ENCODE results near the gene KRTAP5-5.
"Not testable (repeated sequence)": the region's sequence is repeated elsewhere in the genome, so short reads cannot be mapped to it uniquely, and the experiment has no call there.

KRTAP5-5 gene

DNA sequence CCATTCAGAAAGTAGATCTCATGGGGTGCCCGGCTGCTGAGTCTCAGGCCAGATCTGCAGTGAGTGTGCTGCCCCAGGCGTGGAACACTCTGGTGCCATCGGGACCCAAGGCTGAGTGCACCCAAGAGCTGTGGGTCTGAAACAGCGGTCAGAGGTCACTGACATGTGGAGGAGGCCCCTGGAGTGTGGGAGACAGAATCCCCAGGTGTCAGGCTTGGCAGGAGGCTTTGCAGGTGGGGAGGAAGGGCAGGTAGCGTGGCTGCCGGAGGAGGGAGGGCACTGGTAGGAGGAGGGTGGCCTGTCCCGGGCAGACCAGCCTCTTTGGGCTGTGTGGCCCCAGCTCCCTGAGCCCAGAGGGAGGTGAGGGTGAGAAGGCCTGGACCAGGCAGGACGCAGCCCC is 35.7 kb downstream of the KRTAP5-5 start:
- DNase-seq (ENCODE audit: low read depth): no peak
- H3K4me3 ChIP-seq (ENCODE audit: low read depth, low read length): no peak overlapping the region
- TF ChIP-seq POLR2A (IDR thresholded peaks at IDR 0.05; ENCODE audit: extremely low read depth, insufficient read length): no peak
- TF ChIP-seq MYC (IDR thresholded peaks at IDR 0.05; ENCODE audit: low read depth, low read length): no peak
- TF ChIP-seq, protein P1, sequence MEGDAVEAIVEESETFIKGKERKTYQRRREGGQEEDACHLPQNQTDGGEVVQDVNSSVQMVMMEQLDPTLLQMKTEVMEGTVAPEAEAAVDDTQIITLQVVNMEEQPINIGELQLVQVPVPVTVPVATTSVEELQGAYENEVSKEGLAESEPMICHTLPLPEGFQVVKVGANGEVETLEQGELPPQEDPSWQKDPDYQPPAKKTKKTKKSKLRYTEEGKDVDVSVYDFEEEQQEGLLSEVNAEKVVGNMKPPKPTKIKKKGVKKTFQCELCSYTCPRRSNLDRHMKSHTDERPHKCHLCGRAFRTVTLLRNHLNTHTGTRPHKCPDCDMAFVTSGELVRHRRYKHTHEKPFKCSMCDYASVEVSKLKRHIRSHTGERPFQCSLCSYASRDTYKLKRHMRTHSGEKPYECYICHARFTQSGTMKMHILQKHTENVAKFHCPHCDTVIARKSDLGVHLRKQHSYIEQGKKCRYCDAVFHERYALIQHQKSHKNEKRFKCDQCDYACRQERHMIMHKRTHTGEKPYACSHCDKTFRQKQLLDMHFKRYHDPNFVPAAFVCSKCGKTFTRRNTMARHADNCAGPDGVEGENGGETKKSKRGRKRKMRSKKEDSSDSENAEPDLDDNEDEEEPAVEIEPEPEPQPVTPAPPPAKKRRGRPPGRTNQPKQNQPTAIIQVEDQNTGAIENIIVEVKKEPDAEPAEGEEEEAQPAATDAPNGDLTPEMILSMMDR (IDR thresholded peaks at IDR 0.05; ENCODE audit: low read depth, low read length): no peak
- TF ChIP-seq, protein P2, sequence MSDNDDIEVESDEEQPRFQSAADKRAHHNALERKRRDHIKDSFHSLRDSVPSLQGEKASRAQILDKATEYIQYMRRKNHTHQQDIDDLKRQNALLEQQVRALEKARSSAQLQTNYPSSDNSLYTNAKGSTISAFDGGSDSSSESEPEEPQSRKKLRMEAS (IDR thresholded peaks at IDR 0.05; ENCODE audit: low read depth, low read length): no peak

DNA sequence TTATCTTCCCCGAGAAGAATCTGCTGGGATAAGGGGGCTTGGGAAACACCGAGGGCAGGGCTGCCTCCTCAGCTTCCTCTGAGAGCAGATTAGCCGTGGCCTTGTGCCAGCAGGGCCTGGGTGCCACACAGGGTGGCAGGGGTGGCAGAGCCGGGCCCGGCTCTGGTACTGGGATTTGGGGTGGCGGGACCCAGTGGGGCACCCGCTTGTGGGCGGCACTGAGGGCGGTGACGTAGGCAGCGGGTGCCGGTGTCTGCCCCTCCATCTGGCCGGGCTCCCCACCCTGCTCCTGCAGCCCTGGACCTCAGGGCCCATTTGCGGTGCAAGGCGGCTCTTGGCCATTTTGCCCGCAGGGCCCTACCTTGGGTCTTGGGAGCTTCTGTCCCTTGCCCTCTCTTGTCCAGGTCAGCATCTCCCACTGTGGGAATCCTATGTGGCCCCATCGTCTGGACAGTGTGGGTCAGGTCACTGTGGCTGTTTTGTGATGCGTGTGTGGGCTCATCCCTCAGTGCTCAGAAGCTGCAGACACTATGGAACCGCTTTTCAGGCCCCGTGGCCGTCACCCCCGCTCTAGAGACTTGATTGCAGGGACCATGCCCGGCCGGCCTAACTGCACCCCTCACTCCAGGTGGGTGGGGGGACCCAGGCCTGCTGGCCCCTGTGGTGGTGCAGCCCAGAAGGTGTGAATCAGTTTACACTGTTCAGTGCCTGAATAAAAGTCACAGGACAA is 37.7 kb downstream of the KRTAP5-5 start:
- no peak overlapping the region for H3K4me3 ChIP-seq (ENCODE audit: low read depth, low read length)
- DNase-seq (ENCODE audit: low read depth): no peak
- TF ChIP-seq MYC (IDR thresholded peaks at IDR 0.05; ENCODE audit: low read depth, low read length) (no peak), POLR2A (IDR thresholded peaks at IDR 0.05; ENCODE audit: extremely low read depth, insufficient read length) (no peak)
- TF ChIP-seq, protein P1 (IDR thresholded peaks at IDR 0.05; ENCODE audit: low read depth, low read length): no peak
- TF ChIP-seq, protein P2 (IDR thresholded peaks at IDR 0.05; ENCODE audit: low read depth, low read length): no peak

DNA sequence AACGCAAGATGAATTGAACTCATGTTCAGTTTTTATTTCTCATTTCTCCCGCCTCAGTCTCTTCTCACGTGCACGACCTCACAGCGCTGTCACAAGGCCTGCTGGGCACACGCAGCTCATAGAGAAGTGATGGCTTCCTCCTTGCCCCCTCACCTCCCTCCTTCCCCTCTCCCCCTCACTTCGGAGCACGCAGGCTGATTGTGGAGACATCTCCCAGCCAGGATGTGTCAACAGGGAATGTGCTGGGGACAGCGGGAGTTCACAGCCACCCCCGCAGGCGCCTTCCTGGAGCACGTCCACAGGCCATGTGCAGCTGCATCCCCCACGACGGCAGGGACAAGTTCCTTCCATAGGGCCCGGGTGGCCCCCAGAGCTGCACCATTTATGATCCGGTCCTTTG is 38.3 kb downstream of the KRTAP5-5 start:
- no peak overlapping the region for H3K4me3 ChIP-seq (ENCODE audit: low read depth, low read length)
- TF ChIP-seq, protein P2 (IDR thresholded peaks at IDR 0.05; ENCODE audit: low read depth, low read length): no peak
- TF ChIP-seq POLR2A (IDR thresholded peaks at IDR 0.05; ENCODE audit: extremely low read depth, insufficient read length): no peak
- TF ChIP-seq, protein P1 (IDR thresholded peaks at IDR 0.05; ENCODE audit: low read depth, low read length): no peak
- no peak for TF ChIP-seq MYC (IDR thresholded peaks at IDR 0.05; ENCODE audit: low read depth, low read length)
- no peak for DNase-seq (ENCODE audit: low read depth)

DNA sequence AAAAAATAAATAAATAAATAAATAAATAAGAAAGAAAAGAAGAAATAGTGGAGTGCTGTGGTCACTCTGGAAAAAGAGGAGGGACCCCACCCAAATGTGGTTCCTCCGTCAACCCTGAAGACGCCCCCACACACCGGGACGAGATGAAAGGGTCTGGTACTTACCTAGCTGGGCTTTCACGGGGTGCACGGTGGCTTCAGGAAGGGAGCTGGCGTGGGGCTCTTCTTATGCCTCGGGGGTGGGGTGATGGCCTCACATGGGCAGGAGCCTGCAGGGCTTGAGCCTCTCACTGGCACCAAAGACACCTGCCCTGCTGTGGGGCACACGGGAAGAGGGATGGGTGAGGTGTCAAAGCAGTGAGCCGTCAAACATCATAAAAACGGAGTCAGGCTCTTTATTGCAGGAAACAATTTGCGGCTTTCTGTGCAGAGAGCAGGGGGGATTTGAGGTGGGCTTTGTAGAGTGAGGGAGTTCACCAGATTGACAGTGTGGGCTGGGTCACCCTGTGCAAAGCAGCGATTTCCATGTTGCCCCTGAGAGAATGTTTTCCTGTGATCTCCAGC is 39.4 kb downstream of the KRTAP5-5 start:
- no peak for TF ChIP-seq POLR2A (IDR thresholded peaks at IDR 0.05; ENCODE audit: extremely low read depth, insufficient read length)
- TF ChIP-seq, protein P1 (IDR thresholded peaks at IDR 0.05; ENCODE audit: low read depth, low read length): no peak
- no peak for TF ChIP-seq MYC (IDR thresholded peaks at IDR 0.05; ENCODE audit: low read depth, low read length)
- TF ChIP-seq, protein P2 (IDR thresholded peaks at IDR 0.05; ENCODE audit: low read depth, low read length): no peak
- no peak for DNase-seq (ENCODE audit: low read depth)

DNA sequence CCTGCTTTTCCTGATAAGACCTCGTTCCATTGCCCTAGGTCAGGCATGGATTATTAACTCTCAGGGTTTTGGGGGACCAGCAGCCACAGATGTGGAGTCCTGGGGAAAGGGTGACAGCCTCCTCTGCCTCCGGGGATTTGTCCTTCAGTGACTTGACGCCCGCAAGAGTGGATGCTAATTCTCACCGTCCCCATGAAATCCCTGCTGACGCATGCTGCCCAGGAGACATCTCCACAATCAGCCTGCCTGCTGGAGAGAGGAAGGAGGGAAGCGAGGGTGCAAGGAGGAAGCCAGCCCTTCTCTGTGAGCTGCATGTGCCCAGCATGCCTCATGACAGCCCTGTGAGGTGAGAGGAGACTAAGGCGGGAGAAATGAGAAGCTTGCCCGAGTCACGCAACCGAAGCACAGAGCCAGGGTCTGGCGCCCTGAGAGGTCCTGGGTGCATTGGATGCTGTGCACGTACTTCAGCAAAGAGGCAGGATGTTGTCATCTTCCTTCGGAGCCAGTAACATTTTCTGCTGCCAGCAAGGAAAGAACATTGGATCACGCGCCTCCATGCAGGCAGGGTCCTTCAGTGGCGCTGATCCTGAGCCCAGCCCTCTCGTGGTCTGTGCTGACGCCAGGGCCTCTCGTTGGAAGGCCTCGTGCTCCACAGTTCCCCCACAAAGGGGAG is 40.1 kb downstream of the KRTAP5-5 start:
- no peak overlapping the region for H3K4me3 ChIP-seq (ENCODE audit: low read depth, low read length)
- TF ChIP-seq, protein P1 (IDR thresholded peaks at IDR 0.05; ENCODE audit: low read depth, low read length): no peak
- TF ChIP-seq, protein P2 (IDR thresholded peaks at IDR 0.05; ENCODE audit: low read depth, low read length): no peak
- TF ChIP-seq MYC (IDR thresholded peaks at IDR 0.05; ENCODE audit: low read depth, low read length): no peak
- TF ChIP-seq POLR2A (IDR thresholded peaks at IDR 0.05; ENCODE audit: extremely low read depth, insufficient read length): no peak

More for the DNA sequence above, 39.4 kb downstream of the KRTAP5-5 start:
- H3K4me3 ChIP-seq (ENCODE audit: low read depth, low read length): no peak overlapping the region

DNA sequence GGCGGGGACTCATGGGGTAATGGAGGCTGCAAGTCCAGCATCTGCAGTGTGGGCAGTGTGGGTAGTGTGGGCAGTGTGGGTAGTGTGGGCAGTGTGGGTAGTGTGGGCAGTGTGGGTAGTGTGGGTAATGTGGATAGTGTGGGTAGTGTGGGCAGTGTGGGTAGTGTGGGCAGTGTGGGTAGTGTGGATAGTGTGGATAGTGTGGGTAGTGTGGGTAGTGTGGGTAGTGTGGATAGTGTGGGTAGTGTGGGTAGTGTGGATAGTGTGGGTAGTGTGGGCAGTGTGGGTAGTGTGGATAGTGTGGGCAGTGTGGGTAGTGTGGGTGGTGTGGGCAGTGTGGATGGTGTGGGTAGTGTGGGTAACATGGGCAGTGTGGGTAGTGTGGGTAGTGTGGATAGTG is 40.9 kb downstream of the KRTAP5-5 start:
- not testable (repeated sequence) for H3K4me3 ChIP-seq (ENCODE audit: low read depth, low read length)

More for the DNA sequence above, 40.1 kb downstream of the KRTAP5-5 start:
- DNase-seq (ENCODE audit: low read depth): no peak

More for the DNA sequence above, 40.9 kb downstream of the KRTAP5-5 start:
- DNase-seq (ENCODE audit: low read depth): not testable (repeated sequence)
